ENCODE data around the gene VPS50. TPM values are rescaled to one million over a fixed set of nuclear protein-coding genes. Genes with fewer than 3 reads are reported as not detected.

The VPS50 gene
- total RNA-seq, 4 donors from 2014 or later, result 14.8 to 25.7 (median 18.9) TPM

GRCh38 chr7:93284908-93285307, 52.7 kb downstream of the VPS50 start:
- H3K36me3 ChIP-seq, result peaks cover 0 to 19% (median 6%) of the 10 kb centered on the region in 4 donors
- no peaks in the 10 kb centered on the region for H3K27me3 ChIP-seq
- TF ChIP-seq EP300 (IDR thresholded peaks at IDR 0.05), result no peak
- no peak for TF ChIP-seq POLR2AphosphoS5 (IDR thresholded peaks at IDR 0.05)
- no peak for TF ChIP-seq CTCF (IDR thresholded peaks at IDR 0.05)
- no peak for TF ChIP-seq POLR2A (IDR thresholded peaks at IDR 0.05; ENCODE audit: low read depth)
- H3K9me3 ChIP-seq, result no peaks in the 10 kb centered on the region
- DNase-seq (ENCODE audit: extremely low spot score), result no peak
- no peak overlapping the region for H3K27ac ChIP-seq (replicated peaks in 1 of 4)
- intact Hi-C loops (cut with DNase I), result no loop called here
- H3K4me1 ChIP-seq, result no peaks in the 10 kb centered on the region
- 58% methylated on average over 1 of the region's 1 CpG for WGBS
- H3K4me3 ChIP-seq, result no peak overlapping the region

- DNase-seq (ENCODE audit: extremely low spot score), result no peak
- TF ChIP-seq EP300 (IDR thresholded peaks at IDR 0.05), result no peak
- no peak for TF ChIP-seq POLR2AphosphoS5 (IDR thresholded peaks at IDR 0.05)
- no peak for TF ChIP-seq POLR2A (IDR thresholded peaks at IDR 0.05; ENCODE audit: low read depth)
- no peak for TF ChIP-seq CTCF (IDR thresholded peaks at IDR 0.05)
- 72% methylated on average over 2 of the region's 2 CpGs for WGBS
- Histone ChIP-seq H3K9me3 (no peaks in the 10 kb centered on the region), H3K27me3 (no peaks in the 10 kb centered on the region), H3K4me3 (no peak overlapping the region), H3K4me1 (no peaks in the 10 kb centered on the region), H3K27ac (replicated peaks in 1 of 4) (no peak overlapping the region), H3K36me3 (peaks cover 4 to 33% (median 17%) of the 10 kb centered on the region in 4 donors)
- intact Hi-C loops (cut with DNase I), result no loop called here
These were observed 61.1 kb downstream of the VPS50 start for GRCh38 chr7:93293229-93293628.

- no peak for DNase-seq (ENCODE audit: extremely low spot score)
- no peak overlapping the region for H3K4me3 ChIP-seq
- 83% methylated on average over 1 of the region's 1 CpG for WGBS
- H3K4me1 ChIP-seq, result no peaks in the 10 kb centered on the region
- no peak overlapping the region for H3K27ac ChIP-seq (replicated peaks in 1 of 4)
- H3K36me3 ChIP-seq, result peaks cover under 1 to 43% (median 19%) of the 10 kb centered on the region in 4 donors
- H3K27me3 ChIP-seq, result no peaks in the 10 kb centered on the region
- intact Hi-C loops (cut with DNase I), result no loop called here
- TF ChIP-seq CTCF (IDR thresholded peaks at IDR 0.05) (no peak), EP300 (IDR thresholded peaks at IDR 0.05) (no peak), POLR2A (IDR thresholded peaks at IDR 0.05; ENCODE audit: low read depth) (no peak), POLR2AphosphoS5 (IDR thresholded peaks at IDR 0.05) (no peak)
- H3K9me3 ChIP-seq, result no peaks in the 10 kb centered on the region
These were observed 66.0 kb downstream of the VPS50 start for GRCh38 chr7:93298206-93298605.

GRCh38 chr7:93298671-93299070, 66.5 kb downstream of the VPS50 start:
- Histone ChIP-seq H3K27me3 (no peaks in the 10 kb centered on the region), H3K4me1 (no peaks in the 10 kb centered on the region), H3K9me3 (no peaks in the 10 kb centered on the region), H3K27ac (replicated peaks in 1 of 4) (no peak overlapping the region), H3K36me3 (peaks cover 0 to 40% (median 19%) of the 10 kb centered on the region in 4 donors), H3K4me3 (no peak overlapping the region)
- TF ChIP-seq POLR2AphosphoS5 (IDR thresholded peaks at IDR 0.05) (no peak), CTCF (IDR thresholded peaks at IDR 0.05) (no peak), POLR2A (IDR thresholded peaks at IDR 0.05; ENCODE audit: low read depth) (no peak), EP300 (IDR thresholded peaks at IDR 0.05) (no peak)
- intact Hi-C loops (cut with DNase I), result no loop called here
- no peak for DNase-seq (ENCODE audit: extremely low spot score)
- 98% methylated on average over 2 of the region's 2 CpGs for WGBS

GRCh38 chr7:93301736-93302135, 69.6 kb downstream of the VPS50 start:
- H3K4me1 ChIP-seq, result no peaks in the 10 kb centered on the region
- TF ChIP-seq POLR2AphosphoS5 (IDR thresholded peaks at IDR 0.05) (no peak), POLR2A (IDR thresholded peaks at IDR 0.05; ENCODE audit: low read depth) (no peak), EP300 (IDR thresholded peaks at IDR 0.05) (no peak), CTCF (IDR thresholded peaks at IDR 0.05) (no peak)
- H3K27ac ChIP-seq (replicated peaks in 1 of 4), result no peak overlapping the region
- 91% methylated on average over 2 of the region's 2 CpGs for WGBS
- no peak overlapping the region for H3K4me3 ChIP-seq
- H3K36me3 ChIP-seq, result peaks cover 0 to 33% (median 13%) of the 10 kb centered on the region in 4 donors
- H3K9me3 ChIP-seq, result no peaks in the 10 kb centered on the region
- no peaks in the 10 kb centered on the region for H3K27me3 ChIP-seq
- DNase-seq (ENCODE audit: extremely low spot score), result no peak
- intact Hi-C loops (cut with DNase I), result no loop called here

All from esophagus muscularis mucosa (tissue), 4 donors.